HepG2 (cell line): ENCODE measurements around the gene RNF149. TPM values are rescaled to one million over a fixed set of nuclear protein-coding genes. Genes with fewer than 3 reads are reported as not detected.

Experiments used
- AHR ChIP-seq: IDR thresholded peaks from 2 replicates; pipeline ENCODE4 v1.6.1; 2018; ENCODE audit warnings: missing genetic modification reagents, missing compliant biosample characterization
- CREM ChIP-seq, 2 experiments: sonication (generic) in 1 of 2; formaldehyde crosslinking in 1 of 2; IDR thresholded peaks; 2 replicates each; pipeline versions ENCODE4 v1.4.0 to v1.6.1; 2016 to 2020; ENCODE audit warnings: antibody characterized with exemption in 1 of 2, mild to moderate bottlenecking in 1 of 2, missing genetic modification reagents in 1 of 2
- KDM2A ChIP-seq: sonication (generic); formaldehyde crosslinking; IDR thresholded peaks from 2 replicates; pipeline ENCODE4 v1.4.0; 2020; ENCODE audit warnings: low read depth, missing genetic modification reagents, borderline replicate concordance
- MAFK ChIP-seq, 2 experiments: IDR thresholded peaks in 1 of 2; conservative IDR thresholded peaks in 1 of 2; 2 replicates each; pipeline ENCODE4 v1.6.1; 2011; ENCODE audit warnings: improper control_type of control experiment in 2 of 2, low read length in 2 of 2
- NRL ChIP-seq: sonication (generic); formaldehyde crosslinking; IDR thresholded peaks from 2 replicates; pipeline ENCODE4 v1.5.0; 2020; ENCODE audit warnings: missing genetic modification reagents, mild to moderate bottlenecking, moderate library complexity, borderline replicate concordance
- RBAK ChIP-seq: sonication (generic); formaldehyde crosslinking; IDR thresholded peaks from 2 replicates; pipeline ENCODE4 v1.5.1; 2020; ENCODE audit warnings: mild to moderate bottlenecking, missing genetic modification reagents
- SP2 ChIP-seq: sonication (generic); formaldehyde crosslinking; IDR thresholded peaks from 2 replicates; pipeline ENCODE4 v1.5.1; 2020; ENCODE audit warnings: mild to moderate bottlenecking, missing genetic modification reagents
- SRSF1 ChIP-seq: fragments of 200-400 bp; formaldehyde crosslinking; optimal IDR thresholded peaks from 2 replicates; pipeline ENCODE3; 2017; ENCODE audit warnings: mild to moderate bottlenecking, low read depth, low read length, moderate library complexity
- TSC22D2 ChIP-seq: sonication (generic); formaldehyde crosslinking; IDR thresholded peaks from 2 replicates; pipeline ENCODE4 v1.5.1; 2020; ENCODE audit warnings: missing genetic modification reagents, mild to moderate bottlenecking, borderline replicate concordance
- ZBED4 ChIP-seq: sonication (generic); formaldehyde crosslinking; IDR thresholded peaks from 2 replicates; pipeline ENCODE4 v1.4.0; 2020; ENCODE audit warnings: missing genetic modification reagents, borderline replicate concordance
- ZBTB20 ChIP-seq: sonication (generic); formaldehyde crosslinking; IDR thresholded peaks from 2 replicates; pipeline ENCODE4 v1.8.1; 2023; ENCODE audit warnings: missing genetic modification reagents, low read depth, mild to moderate bottlenecking, borderline replicate concordance
- ZFP36 ChIP-seq: fragments of 150-350 bp; IDR thresholded peaks from 2 replicates; pipeline ENCODE4 v1.6.1; 2018; ENCODE audit warnings: borderline replicate concordance, low read length, low read depth; ENCODE audit not compliant: partially characterized antibody
- ZFYVE20 ChIP-seq: sonication (generic); formaldehyde crosslinking; IDR thresholded peaks from 2 replicates; pipeline ENCODE4 v1.8.0; 2023; ENCODE audit warnings: low read depth, mild to moderate bottlenecking, moderate library complexity, missing genetic modification reagents, borderline replicate concordance
- ZHX1 ChIP-seq: sonication (generic); formaldehyde crosslinking; IDR thresholded peaks from 2 replicates; pipeline ENCODE4 v1.8.1; 2022; ENCODE audit warnings: low read depth, mild to moderate bottlenecking, missing genetic modification reagents
- ZMYM3 ChIP-seq: sonication (generic); formaldehyde crosslinking; IDR thresholded peaks from 2 replicates; pipeline ENCODE4 v1.5.1; 2020; ENCODE audit warnings: mild to moderate bottlenecking, missing genetic modification reagents
- ZNF256 ChIP-seq: sonication (generic); formaldehyde crosslinking; conservative IDR thresholded peaks from 2 replicates; pipeline ENCODE4 v1.4.0; 2020; ENCODE audit warnings: missing genetic modification reagents
- ZNF562 ChIP-seq: sonication (generic); formaldehyde crosslinking; IDR thresholded peaks from 2 replicates; pipeline ENCODE4 v1.8.0; 2022; ENCODE audit warnings: missing genetic modification reagents, borderline replicate concordance
- ZNF563 ChIP-seq: sonication (generic); formaldehyde crosslinking; IDR thresholded peaks from 2 replicates; pipeline ENCODE4 v1.8.0; 2022; ENCODE audit warnings: mild to moderate bottlenecking, moderate library complexity, missing genetic modification reagents
- ZNF605 ChIP-seq: sonication (generic); formaldehyde crosslinking; IDR thresholded peaks from 2 replicates; pipeline ENCODE4 v1.8.0; 2022; ENCODE audit warnings: mild to moderate bottlenecking, missing genetic modification reagents
- ZNF674 ChIP-seq: sonication (generic); formaldehyde crosslinking; IDR thresholded peaks from 2 replicates; pipeline ENCODE4 v1.5.0; 2020; ENCODE audit warnings: low read depth, mild to moderate bottlenecking, missing genetic modification reagents
- ZNF678 ChIP-seq: sonication (generic); formaldehyde crosslinking; IDR thresholded peaks from 2 replicates; pipeline ENCODE4 v1.4.0; 2020; ENCODE audit warnings: mild to moderate bottlenecking, missing genetic modification reagents
- ZNF709 ChIP-seq: sonication (generic); formaldehyde crosslinking; IDR thresholded peaks from 2 replicates; pipeline ENCODE4 v1.5.0; 2020; ENCODE audit warnings: mild to moderate bottlenecking, missing genetic modification reagents
- ZNF749 ChIP-seq: sonication (generic); formaldehyde crosslinking; IDR thresholded peaks from 2 replicates; pipeline ENCODE4 v1.8.0; 2022; ENCODE audit warnings: mild to moderate bottlenecking, missing genetic modification reagents, moderate library complexity, borderline replicate concordance
- polyA plus RNA-seq, 8 experiments: library from polyadenylated mRNA; depleted of rRNA in 3 of 8; stranded (reverse) in 7 of 8; unstranded in 1 of 8; fragments of >200 nt; fragmentation: Illumina TruSeq in 4 of 8; extraction: Trizol in 4 of 8; gene quantifications; 2 replicates each; pipeline versions ENCODE4 v1.2.1 to v1.2.3, GENCODE V29; 2011 to 2016; ENCODE audit warnings: low read depth in 4 of 8, missing spikeins in 1 of 8, mixed read lengths in 1 of 8; ENCODE audit not compliant: insufficient read depth in 1 of 8
- total RNA-seq, 5 experiments: library from RNA; depleted of rRNA; stranded (reverse); fragments of >200 nt; fragmentation: Illumina TruSeq; extraction: Trizol; gene quantifications; 2 replicates each; pipeline ENCODE4 v1.2.3, GENCODE V29; 2016; ENCODE audit warnings: low read depth in 1 of 5

The RNF149 gene
- total and polyA plus RNA-seq, 2 of the 13 experiments (the other 11 are each of a cell fraction or from before 2014, with no cell fraction given): 87.6 to 109 TPM

GRCh38 chr2:101238930-101239759 is 69.4 kb downstream of the RNF149 start (continued):
- TF ChIP-seq ZHX1 (CRISPR knock-in tag) (no peak), TSC22D2 (0 out of 2 replicates have a peak, but pooled peaks have one; percentile 29), RBAK (CRISPR knock-in tag) (no peak), ZFP36 (no peak), NRL (CRISPR knock-in tag) (no peak), SRSF1 (no peak), SP2 (CRISPR knock-in tag) (no peak), ZNF749 (CRISPR knock-in tag) (no peak), ZBTB20 (CRISPR knock-in tag) (no peak), ZNF709 (peak; percentile 61; the same call in 1 of the 2 replicates), ZNF562 (CRISPR knock-in tag) (no peak), ZNF674 (CRISPR knock-in tag) (no peak), KDM2A (CRISPR knock-in tag) (no peak; the same call in 1 of the 2 replicates), AHR (no peak), ZNF256 (CRISPR knock-in tag) (no peak), ZNF605 (CRISPR knock-in tag) (peak; percentile 54; the same call in 1 of the 2 replicates), ZFYVE20 (CRISPR knock-in tag) (no peak), ZNF563 (CRISPR knock-in tag) (no peak), ZMYM3 (CRISPR knock-in tag) (peak; percentile 56; the same call in 1 of the 2 replicates), ZBED4 (CRISPR knock-in tag) (no peak), MAFK (conservative IDR thresholded peaks at IDR 0.05 in 1 of 2, IDR thresholded peaks at IDR 0.05 in 1 of 2; ENCODE audit: low read length in 2 of 2) (no peak), ZNF678 (0 out of 2 replicates have a peak, but pooled peaks have one; percentile 15), CREM (IDR thresholded peaks at IDR 0.05) (no peak; the same call in 1 of the 2 replicates), CREM (CRISPR knock-in tag; IDR thresholded peaks at IDR 0.05) (no peak)
